ENCODE measurements around the gene NFE2L2.
"Not testable (repeated sequence)": the region's sequence is repeated elsewhere in the genome, so short reads cannot be mapped to it uniquely, and the experiment has no call there.

The NFE2L2 gene

DNA sequence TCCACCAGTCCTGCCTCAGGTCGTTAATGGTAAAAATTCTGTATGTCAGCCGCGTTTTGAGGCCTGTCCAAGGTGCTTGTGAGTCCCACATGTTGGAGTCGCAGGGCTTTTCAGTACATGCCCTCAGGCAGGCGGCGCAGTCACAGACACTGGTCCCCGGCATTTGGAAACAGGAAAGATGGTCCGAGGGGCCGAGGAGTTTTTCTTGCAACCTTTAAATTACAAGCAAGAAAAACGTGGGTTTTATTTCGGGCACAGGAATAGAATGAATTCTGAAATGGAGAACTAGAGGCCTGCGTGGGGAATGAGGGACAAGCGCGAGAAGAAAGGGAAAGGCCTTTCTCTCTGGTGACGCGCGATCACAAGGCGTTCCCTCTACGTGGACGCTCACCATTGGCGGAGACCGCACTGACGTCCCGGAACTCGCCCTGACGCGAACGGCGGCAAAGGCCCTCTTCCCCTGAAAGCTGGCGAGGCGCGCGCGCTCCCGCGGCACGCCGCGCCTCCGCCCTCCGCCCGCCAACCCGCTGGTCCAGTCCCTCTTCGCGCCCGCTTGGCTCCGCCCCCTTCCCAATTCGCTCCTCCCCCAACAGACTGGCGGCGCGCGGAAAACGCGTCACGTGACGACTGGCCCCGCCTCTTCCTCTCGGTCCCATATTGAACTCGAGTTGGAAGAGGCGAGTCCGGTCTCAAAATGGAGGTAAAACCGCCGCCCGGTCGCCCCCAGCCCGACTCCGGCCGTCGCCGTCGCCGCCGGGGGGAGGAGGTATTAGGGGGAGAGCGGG is 52.2 kb downstream of the NFE2L2 start, which contains the start of gene HNRNPA3:
Gene HNRNPA3, plus strand, starts transcription at position 689 of the 785 bp plus-strand sequence. Its CDS starts 6 bp downstream, at position 695.
- no peaks in the 10 kb centered on the region for H3K9me3 ChIP-seq (ENCODE audit: control insufficient read depth, insufficient read depth, low read depth, low read length)
- no peaks in the 10 kb centered on the region for H3K27me3 ChIP-seq (ENCODE audit: control insufficient read depth, insufficient read depth, low read length)
- H3K4me1 ChIP-seq (ENCODE audit: control insufficient read depth, insufficient read depth, low read length): peaks cover 21% of the 10 kb centered on the region
- peaks cover 39% of the 10 kb centered on the region for H3K36me3 ChIP-seq (ENCODE audit: control insufficient read depth, insufficient read depth, low read length)
- H3K27ac ChIP-seq (ENCODE audit: low read depth, low read length): peak within 1 kb of the TSS; percentile 100
- peak within 1 kb of the TSS; percentile 95 for H3K9ac ChIP-seq (ENCODE audit: low read length)
- H3K4me3 ChIP-seq (ENCODE audit: low read depth, low read length): peak within 1 kb of the TSS; percentile 94

DNA sequence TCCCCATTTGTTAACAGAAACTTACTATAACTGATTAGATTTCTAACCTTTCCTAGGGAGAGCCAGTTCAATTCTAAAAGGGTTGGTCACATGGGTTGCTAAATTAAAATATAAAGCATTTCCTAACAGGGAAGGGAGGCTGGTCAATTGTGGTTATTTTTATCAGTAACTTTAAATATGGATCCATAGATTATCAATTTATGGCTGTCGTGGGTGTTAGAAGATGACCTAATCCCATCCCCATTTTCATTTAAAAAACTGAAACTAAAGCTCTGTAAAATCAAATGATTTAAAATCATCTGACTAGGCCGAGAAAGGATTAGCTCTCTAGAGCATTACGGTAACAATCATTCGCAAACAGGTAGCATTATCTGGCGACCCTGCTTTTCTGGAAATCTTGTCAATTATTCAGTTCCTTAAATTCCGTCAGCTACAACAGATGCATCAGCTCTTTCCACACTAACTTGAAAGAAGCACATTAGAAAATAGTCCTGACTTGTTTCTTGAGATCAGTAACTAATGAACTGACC is 52.9 kb downstream of the NFE2L2 start:
- Histone ChIP-seq H3K4me3 (ENCODE audit: low read depth, low read length) (peak overlapping the region; percentile 94), H3K27ac (ENCODE audit: low read depth, low read length) (peak overlapping the region; percentile 94), H3K36me3 (ENCODE audit: control insufficient read depth, insufficient read depth, low read length) (peaks cover 32% of the 10 kb centered on the region), H3K4me1 (ENCODE audit: control insufficient read depth, insufficient read depth, low read length) (peaks cover 20% of the 10 kb centered on the region), H3K9ac (ENCODE audit: low read length) (peak overlapping the region; percentile 95), H3K27me3 (ENCODE audit: control insufficient read depth, insufficient read depth, low read length) (no peaks in the 10 kb centered on the region), H3K9me3 (ENCODE audit: control insufficient read depth, insufficient read depth, low read depth, low read length) (no peaks in the 10 kb centered on the region)

DNA sequence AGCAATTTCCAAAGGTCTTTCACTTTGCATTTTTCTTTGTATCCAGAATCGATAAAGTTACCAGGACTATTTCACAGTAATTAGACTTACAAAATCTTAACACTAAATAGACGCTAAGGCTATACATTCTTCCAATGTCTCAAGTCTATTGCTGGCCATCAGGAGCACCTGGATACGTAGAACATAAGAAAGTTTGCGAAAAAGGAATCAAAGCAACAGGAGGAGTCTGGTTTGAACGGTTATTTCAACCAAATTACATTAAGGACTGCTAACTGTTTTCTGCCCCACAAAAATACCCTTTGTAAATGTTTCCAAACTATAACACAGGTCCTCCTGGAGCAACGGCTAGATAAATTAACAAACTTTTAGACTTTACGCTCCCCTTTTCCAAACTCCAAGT is 53.4 kb downstream of the NFE2L2 start:
- Histone ChIP-seq H3K4me1 (ENCODE audit: control insufficient read depth, insufficient read depth, low read length) (peaks cover 20% of the 10 kb centered on the region), H3K4me3 (ENCODE audit: low read depth, low read length) (peak overlapping the region; percentile 94), H3K27ac (ENCODE audit: low read depth, low read length) (peak overlapping the region; percentile 94)

DNA sequence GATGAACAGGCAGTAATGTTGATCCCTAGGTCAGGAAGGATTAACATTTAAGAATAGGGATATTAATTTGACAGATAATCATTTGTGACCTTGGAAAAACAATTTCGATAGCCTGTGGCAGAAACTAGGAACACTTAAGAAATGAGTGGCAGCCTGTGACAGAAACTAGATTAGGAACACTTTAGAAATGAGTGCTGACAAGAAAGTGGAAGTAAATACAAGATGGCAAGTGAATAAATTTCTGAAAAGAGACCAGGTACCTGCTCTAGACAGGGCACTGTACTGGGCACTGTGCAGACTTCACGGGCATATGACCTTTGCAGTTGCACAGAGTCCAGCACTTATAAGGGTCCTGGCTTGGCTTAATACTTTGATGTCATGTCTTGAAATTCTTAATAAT is 57.4 kb downstream of the NFE2L2 start:
- Histone ChIP-seq H3K36me3 (ENCODE audit: control insufficient read depth, insufficient read depth, low read length) (no peaks in the 10 kb centered on the region), H3K9me3 (ENCODE audit: control insufficient read depth, insufficient read depth, low read depth, low read length) (no peaks in the 10 kb centered on the region), H3K4me1 (ENCODE audit: control insufficient read depth, insufficient read depth, low read length) (peaks cover 34% of the 10 kb centered on the region), H3K9ac (ENCODE audit: low read length) (no peak overlapping the region), H3K27me3 (ENCODE audit: control insufficient read depth, insufficient read depth, low read length) (no peaks in the 10 kb centered on the region), H3K27ac (ENCODE audit: low read depth, low read length) (no peak overlapping the region), H3K4me3 (ENCODE audit: low read depth, low read length) (no peak overlapping the region)

More for the DNA sequence above, 53.4 kb downstream of the NFE2L2 start:
- no peaks in the 10 kb centered on the region for H3K9me3 ChIP-seq (ENCODE audit: control insufficient read depth, insufficient read depth, low read depth, low read length)
- H3K27me3 ChIP-seq (ENCODE audit: control insufficient read depth, insufficient read depth, low read length): no peaks in the 10 kb centered on the region
- peaks cover 28% of the 10 kb centered on the region for H3K36me3 ChIP-seq (ENCODE audit: control insufficient read depth, insufficient read depth, low read length)
- H3K9ac ChIP-seq (ENCODE audit: low read length): peak overlapping the region; percentile 95

DNA sequence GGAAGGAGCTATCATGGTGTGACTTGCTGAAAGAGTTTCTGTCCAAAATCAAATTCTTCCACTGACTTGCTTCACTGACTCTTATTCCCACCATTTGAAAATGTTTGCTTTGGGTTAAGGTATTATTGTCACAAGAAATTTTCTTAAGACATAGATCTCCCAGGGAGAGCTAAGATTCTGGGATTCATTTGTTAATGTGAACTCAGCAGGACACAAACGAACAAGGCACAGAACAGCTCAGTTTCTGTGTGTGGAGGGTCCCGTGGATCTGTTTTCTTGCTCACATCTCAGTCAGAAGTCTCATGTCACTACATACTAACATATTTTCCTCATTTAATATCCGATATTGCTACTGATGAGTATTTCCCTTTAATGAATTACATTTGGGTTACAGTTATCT is 60.1 kb downstream of the NFE2L2 start:
- no peak overlapping the region for H3K9ac ChIP-seq (ENCODE audit: low read length)
- no peaks in the 10 kb centered on the region for H3K27me3 ChIP-seq (ENCODE audit: control insufficient read depth, insufficient read depth, low read length)
- no peaks in the 10 kb centered on the region for H3K36me3 ChIP-seq (ENCODE audit: control insufficient read depth, insufficient read depth, low read length)
- H3K9me3 ChIP-seq (ENCODE audit: control insufficient read depth, insufficient read depth, low read depth, low read length): no peaks in the 10 kb centered on the region
- H3K27ac ChIP-seq (ENCODE audit: low read depth, low read length): no peak overlapping the region; the same call in 1 of the 2 replicates
- H3K4me1 ChIP-seq (ENCODE audit: control insufficient read depth, insufficient read depth, low read length): peaks cover 31% of the 10 kb centered on the region
- H3K4me3 ChIP-seq (ENCODE audit: low read depth, low read length): peak overlapping the region; percentile 20; the same call in 1 of the 2 replicates

DNA sequence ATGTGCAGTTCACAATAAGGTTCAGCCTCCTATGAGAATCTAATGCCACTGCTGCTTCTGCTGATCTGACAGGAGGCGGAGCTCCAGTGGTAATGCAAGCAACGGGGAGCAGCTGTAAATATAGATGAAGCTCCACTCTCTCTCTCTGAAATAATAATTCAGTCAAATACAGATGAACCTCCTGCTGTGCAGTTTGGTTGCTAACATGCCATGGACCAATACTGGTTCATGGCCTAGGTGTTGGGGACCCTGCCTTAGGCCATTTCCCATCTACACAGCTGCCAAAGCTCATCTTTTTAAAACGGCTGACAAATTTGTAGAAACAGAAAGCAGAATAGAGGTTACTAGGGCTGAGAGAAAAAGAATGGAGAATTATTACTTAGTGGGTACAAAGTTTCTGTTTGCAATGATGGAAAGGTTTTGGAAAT is 62.6 kb downstream of the NFE2L2 start:
- Histone ChIP-seq H3K4me3 (ENCODE audit: low read depth, low read length) (no peak overlapping the region), H3K27me3 (ENCODE audit: control insufficient read depth, insufficient read depth, low read length) (no peaks in the 10 kb centered on the region), H3K9me3 (ENCODE audit: control insufficient read depth, insufficient read depth, low read depth, low read length) (no peaks in the 10 kb centered on the region), H3K4me1 (ENCODE audit: control insufficient read depth, insufficient read depth, low read length) (peaks cover 28% of the 10 kb centered on the region), H3K27ac (ENCODE audit: low read depth, low read length) (no peak overlapping the region), H3K9ac (ENCODE audit: low read length) (no peak overlapping the region), H3K36me3 (ENCODE audit: control insufficient read depth, insufficient read depth, low read length) (no peaks in the 10 kb centered on the region)

DNA sequence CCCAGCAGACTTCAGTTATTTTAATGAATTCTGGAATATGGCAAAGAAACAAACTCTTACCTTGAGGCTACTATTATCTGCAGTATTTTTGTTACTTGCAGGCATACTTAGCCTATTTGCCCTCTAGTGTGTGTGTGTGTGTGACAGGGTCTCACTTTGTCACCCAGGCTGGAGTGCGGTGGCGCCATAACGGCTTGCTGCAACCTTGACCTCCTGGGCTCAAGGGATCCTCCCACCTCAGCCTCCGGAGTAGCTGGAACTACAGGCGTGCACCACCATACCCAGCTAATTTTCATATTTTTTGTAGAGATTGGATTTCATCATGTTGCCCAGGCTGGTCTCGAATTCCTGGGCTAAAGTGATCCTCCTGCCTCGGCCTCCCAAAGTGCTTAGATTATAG is 64.1 kb downstream of the NFE2L2 start:
- not testable (repeated sequence) for H3K9me3 ChIP-seq (ENCODE audit: control insufficient read depth, insufficient read depth, low read depth, low read length); H3K9ac ChIP-seq (ENCODE audit: low read length); H3K27ac ChIP-seq (ENCODE audit: low read depth, low read length); H3K4me3 ChIP-seq (ENCODE audit: low read depth, low read length); H3K27me3 ChIP-seq (ENCODE audit: control insufficient read depth, insufficient read depth, low read length); H3K36me3 ChIP-seq (ENCODE audit: control insufficient read depth, insufficient read depth, low read length)
- H3K4me1 ChIP-seq (ENCODE audit: control insufficient read depth, insufficient read depth, low read length): peaks cover 18% of the 10 kb centered on the region

DNA sequence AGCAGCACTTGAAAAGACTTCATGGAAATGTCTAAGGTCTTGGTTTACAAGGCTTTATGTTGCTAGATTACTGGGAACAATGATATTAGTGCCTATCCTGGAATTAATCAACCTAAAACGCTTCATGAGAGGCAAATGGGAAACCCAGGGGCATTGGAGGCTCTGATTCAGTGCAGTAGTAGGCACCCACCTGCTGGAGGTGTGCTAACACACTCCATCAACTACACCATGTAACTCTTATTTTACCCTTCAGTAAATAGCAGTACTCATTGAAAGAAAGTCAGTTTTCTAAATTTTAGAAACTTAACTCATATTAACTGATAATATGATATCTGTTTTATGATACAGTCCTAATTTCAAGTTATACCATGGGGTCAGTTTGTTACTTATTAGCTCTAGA is 69.3 kb downstream of the NFE2L2 start:
- Histone ChIP-seq H3K4me1 (ENCODE audit: control insufficient read depth, insufficient read depth, low read length) (no peaks in the 10 kb centered on the region), H3K36me3 (ENCODE audit: control insufficient read depth, insufficient read depth, low read length) (no peaks in the 10 kb centered on the region), H3K9ac (ENCODE audit: low read length) (no peak overlapping the region), H3K27me3 (ENCODE audit: control insufficient read depth, insufficient read depth, low read length) (no peaks in the 10 kb centered on the region), H3K9me3 (ENCODE audit: control insufficient read depth, insufficient read depth, low read depth, low read length) (no peaks in the 10 kb centered on the region), H3K27ac (ENCODE audit: low read depth, low read length) (no peak overlapping the region), H3K4me3 (ENCODE audit: low read depth, low read length) (no peak overlapping the region)

DNA sequence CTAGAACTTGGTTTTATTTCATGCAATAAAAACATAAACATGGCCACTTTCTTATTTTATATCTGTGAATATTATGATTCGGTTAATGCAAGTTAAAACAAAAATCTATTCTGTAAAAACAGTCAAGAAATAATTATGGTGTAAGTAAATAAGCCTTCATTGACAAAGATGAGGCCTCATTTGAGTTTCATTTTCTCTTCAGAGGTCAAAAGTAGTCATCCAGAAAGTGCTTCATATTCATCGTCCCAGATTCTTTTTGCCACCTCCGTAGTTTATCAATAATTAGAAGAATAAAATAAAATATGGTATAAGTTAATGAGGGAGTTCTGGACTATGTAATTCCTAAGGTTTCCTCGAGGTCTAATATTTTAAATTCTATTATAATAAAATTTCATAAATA is 71.3 kb downstream of the NFE2L2 start:
- Histone ChIP-seq H3K9me3 (ENCODE audit: control insufficient read depth, insufficient read depth, low read depth, low read length) (no peaks in the 10 kb centered on the region), H3K36me3 (ENCODE audit: control insufficient read depth, insufficient read depth, low read length) (no peaks in the 10 kb centered on the region), H3K4me1 (ENCODE audit: control insufficient read depth, insufficient read depth, low read length) (no peaks in the 10 kb centered on the region), H3K4me3 (ENCODE audit: low read depth, low read length) (no peak overlapping the region), H3K9ac (ENCODE audit: low read length) (no peak overlapping the region), H3K27me3 (ENCODE audit: control insufficient read depth, insufficient read depth, low read length) (no peaks in the 10 kb centered on the region), H3K27ac (ENCODE audit: low read depth, low read length) (no peak overlapping the region)

DNA sequence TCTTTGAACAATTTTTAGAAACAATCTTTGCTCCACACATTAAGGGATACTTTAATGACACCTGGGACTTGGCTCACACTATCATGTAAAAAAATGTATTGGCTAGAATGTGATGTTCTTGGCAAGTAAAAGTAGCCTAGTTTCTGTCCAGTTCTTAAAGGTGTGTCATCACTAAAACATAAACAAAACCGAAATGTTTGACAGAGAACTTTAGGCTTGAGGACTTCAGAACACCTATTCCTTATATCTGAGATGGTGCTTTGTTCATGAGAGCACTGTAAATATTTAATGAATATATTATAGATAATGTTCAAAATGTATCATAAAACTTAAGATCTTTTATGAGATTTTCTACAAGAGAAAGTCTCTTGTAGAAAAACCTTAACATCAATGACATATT is 71.7 kb downstream of the NFE2L2 start:
- Histone ChIP-seq H3K27ac (ENCODE audit: low read depth, low read length) (no peak overlapping the region), H3K27me3 (ENCODE audit: control insufficient read depth, insufficient read depth, low read length) (no peaks in the 10 kb centered on the region), H3K9ac (ENCODE audit: low read length) (no peak overlapping the region), H3K4me3 (ENCODE audit: low read depth, low read length) (no peak overlapping the region), H3K36me3 (ENCODE audit: control insufficient read depth, insufficient read depth, low read length) (no peaks in the 10 kb centered on the region), H3K4me1 (ENCODE audit: control insufficient read depth, insufficient read depth, low read length) (peaks cover under 1% of the 10 kb centered on the region; the same call in 1 of the 2 replicates), H3K9me3 (ENCODE audit: control insufficient read depth, insufficient read depth, low read depth, low read length) (no peaks in the 10 kb centered on the region)

DNA sequence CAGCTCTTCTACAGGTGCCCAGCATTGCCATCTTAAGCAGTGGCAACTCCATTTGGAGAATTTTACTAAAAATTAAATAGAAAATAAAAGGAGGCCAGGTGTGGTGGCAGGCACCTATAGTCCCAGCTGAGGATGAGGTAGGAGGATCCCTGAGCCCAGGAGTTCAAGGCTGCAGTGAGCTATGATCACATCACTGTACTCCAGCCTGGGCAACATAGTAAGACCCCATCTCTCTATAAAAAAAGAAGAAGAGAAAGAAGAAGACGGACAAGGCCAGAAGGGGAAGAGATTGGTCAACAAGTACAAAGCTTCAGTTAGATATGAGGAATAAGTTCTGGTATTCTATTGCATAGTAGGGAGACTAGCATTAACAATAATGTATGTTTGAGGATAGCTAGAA is 73.6 kb downstream of the NFE2L2 start:
- Histone ChIP-seq H3K36me3 (ENCODE audit: control insufficient read depth, insufficient read depth, low read length) (no peaks in the 10 kb centered on the region), H3K4me3 (ENCODE audit: low read depth, low read length) (no peak overlapping the region), H3K4me1 (ENCODE audit: control insufficient read depth, insufficient read depth, low read length) (peaks cover 4% of the 10 kb centered on the region; the same call in 1 of the 2 replicates)

More for the DNA sequence above, 73.6 kb downstream of the NFE2L2 start:
- H3K27ac ChIP-seq (ENCODE audit: low read depth, low read length): no peak overlapping the region
- no peak overlapping the region for H3K9ac ChIP-seq (ENCODE audit: low read length)
- no peaks in the 10 kb centered on the region for H3K27me3 ChIP-seq (ENCODE audit: control insufficient read depth, insufficient read depth, low read length)
- H3K9me3 ChIP-seq (ENCODE audit: control insufficient read depth, insufficient read depth, low read depth, low read length): 0 out of 2 replicates have a peak, but pooled peaks cover 3% of the 10 kb centered on the region
